ENCODE measurements around the gene ITGB5.

GRCh38 chr3:124763644-124764358 is 123.4 kb downstream of the ITGB5 start:
- TF ChIP-seq CTCF (IDR thresholded peaks at IDR 0.05) (no peak), POLR2A (IDR thresholded peaks at IDR 0.05) (no peak)
